Lung microvascular endothelial cell (primary cell): ENCODE data around the gene FAM135A. TPM values are rescaled to one million over a fixed set of nuclear protein-coding genes. Genes with fewer than 3 reads are reported as not detected.

Source experiments
- total RNA-seq: library from RNA; depleted of rRNA; stranded (reverse); fragments of >200 nt; gene quantifications from 2 replicates; pipeline ENCODE4 v1.2.1, GENCODE V29; 2014

FAM135A gene
- total RNA-seq, 1 donor from 2014 or later, result 9.1 TPM

Other genes with a start within 250 kb of the FAM135A start
- gene COL9A1, start 110.4 kb upstream of the FAM135A start, total RNA-seq, result not detected in 2 replicates
- 3.9 and 4.6 TPM in 2 replicates for gene SDHAF4, start 153.4 kb downstream of the FAM135A start, total RNA-seq